Transverse colon (tissue), 4 donors: ENCODE results near the gene PCBP3.

Experiments used
- POLR2A ChIP-seq: fragments of 450-650 bp; IDR thresholded peaks from one replicate; pipeline ENCODE4 v1.6.1; 2016; ENCODE audit warnings: antibody characterized with exemption, mild to moderate bottlenecking, moderate library complexity
- POLR2AphosphoS5 ChIP-seq, 3 donors: sonication (generic); formaldehyde crosslinking; IDR thresholded peaks; one replicate each; pipeline ENCODE4 v1.6.1; 2016; ENCODE audit warnings: antibody characterized with exemption in 3 of 3
- TF ChIP-seq, protein P1 (sequence below), 5 experiments: fragments of 200-600 bp in 3 of 5; fragments of 450-650 bp in 2 of 5; sonication (generic) in 3 of 5; IDR thresholded peaks; 1 replicate in 2 of 5; 2 replicates in 3 of 5; pipeline ENCODE4 v1.5.1; 2016 to 2017; ENCODE audit warnings: antibody characterized with exemption in 5 of 5, inconsistent platforms in 3 of 5, mild to moderate bottlenecking in 2 of 5, moderate library complexity in 1 of 5

DNA sequence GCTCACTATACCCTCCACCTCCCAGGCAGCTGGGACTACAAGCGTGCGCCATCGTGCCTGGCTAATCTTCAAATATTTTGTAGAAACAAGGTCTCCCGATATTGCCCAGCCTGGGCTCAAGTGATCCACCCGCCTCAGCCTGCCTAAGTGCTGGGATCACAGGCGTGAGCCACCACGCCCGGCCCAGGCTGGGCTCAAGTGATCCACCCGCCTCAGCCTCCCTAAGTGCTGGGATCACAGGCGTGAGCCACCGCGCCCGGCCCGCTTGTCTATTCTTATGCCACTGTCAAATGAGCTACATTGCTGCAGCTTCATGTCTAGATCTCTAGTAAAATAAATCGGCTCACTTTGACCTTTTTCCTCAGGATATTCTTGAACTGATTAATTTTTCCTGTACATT, 230.3 kb downstream of the PCBP3 start:
- TF ChIP-seq, protein P1, sequence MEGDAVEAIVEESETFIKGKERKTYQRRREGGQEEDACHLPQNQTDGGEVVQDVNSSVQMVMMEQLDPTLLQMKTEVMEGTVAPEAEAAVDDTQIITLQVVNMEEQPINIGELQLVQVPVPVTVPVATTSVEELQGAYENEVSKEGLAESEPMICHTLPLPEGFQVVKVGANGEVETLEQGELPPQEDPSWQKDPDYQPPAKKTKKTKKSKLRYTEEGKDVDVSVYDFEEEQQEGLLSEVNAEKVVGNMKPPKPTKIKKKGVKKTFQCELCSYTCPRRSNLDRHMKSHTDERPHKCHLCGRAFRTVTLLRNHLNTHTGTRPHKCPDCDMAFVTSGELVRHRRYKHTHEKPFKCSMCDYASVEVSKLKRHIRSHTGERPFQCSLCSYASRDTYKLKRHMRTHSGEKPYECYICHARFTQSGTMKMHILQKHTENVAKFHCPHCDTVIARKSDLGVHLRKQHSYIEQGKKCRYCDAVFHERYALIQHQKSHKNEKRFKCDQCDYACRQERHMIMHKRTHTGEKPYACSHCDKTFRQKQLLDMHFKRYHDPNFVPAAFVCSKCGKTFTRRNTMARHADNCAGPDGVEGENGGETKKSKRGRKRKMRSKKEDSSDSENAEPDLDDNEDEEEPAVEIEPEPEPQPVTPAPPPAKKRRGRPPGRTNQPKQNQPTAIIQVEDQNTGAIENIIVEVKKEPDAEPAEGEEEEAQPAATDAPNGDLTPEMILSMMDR (IDR thresholded peaks at IDR 0.05): no peak
- no peak for TF ChIP-seq POLR2A
- no peak for TF ChIP-seq POLR2AphosphoS5 (IDR thresholded peaks at IDR 0.05)
